ENCODE results near the gene IL6.

Gene IL6

GRCh38 chr7:22730066-22730710 lies 3.2 kb downstream of the IL6 start:
- no peak overlapping the region for H3K27ac ChIP-seq (ENCODE audit: low read depth, low read length)
- H3K27me3 ChIP-seq (ENCODE audit: control insufficient read depth in 1 of 2, insufficient read depth in 2 of 2, low read length in 2 of 2): no peaks in the 10 kb centered on the region
- no peaks in the 10 kb centered on the region for H3K9me3 ChIP-seq (ENCODE audit: low read length)
- peaks cover 23% of the 10 kb centered on the region for H3K4me1 ChIP-seq (ENCODE audit: insufficient read depth, low read length)
- H3K4me3 ChIP-seq (ENCODE audit: low read depth in 1 of 2, low read length in 2 of 2): no peak overlapping the region
- no peaks in the 10 kb centered on the region for H3K36me3 ChIP-seq (ENCODE audit: insufficient read depth, low read length)
- H3K9ac ChIP-seq (ENCODE audit: low read length): no peak overlapping the region

GRCh38 chr7:22730921-22731654 lies 4.1 kb downstream of the IL6 start:
- Histone ChIP-seq H3K27me3 (ENCODE audit: control insufficient read depth in 1 of 2, insufficient read depth in 2 of 2, low read length in 2 of 2) (no peaks in the 10 kb centered on the region), H3K4me3 (ENCODE audit: low read depth in 1 of 2, low read length in 2 of 2) (no peak overlapping the region), H3K36me3 (ENCODE audit: insufficient read depth, low read length) (no peaks in the 10 kb centered on the region), H3K4me1 (ENCODE audit: insufficient read depth, low read length) (peaks cover 16% of the 10 kb centered on the region), H3K27ac (ENCODE audit: low read depth, low read length) (no peak overlapping the region), H3K9me3 (ENCODE audit: low read length) (no peaks in the 10 kb centered on the region), H3K9ac (ENCODE audit: low read length) (no peak overlapping the region)

GRCh38 chr7:22731766-22732165 lies 4.8 kb downstream of the IL6 start:
- H3K4me1 ChIP-seq (ENCODE audit: insufficient read depth, low read length): peaks cover 11% of the 10 kb centered on the region
- H3K36me3 ChIP-seq (ENCODE audit: insufficient read depth, low read length): no peaks in the 10 kb centered on the region
- H3K9me3 ChIP-seq (ENCODE audit: low read length): no peaks in the 10 kb centered on the region
- H3K27me3 ChIP-seq (ENCODE audit: control insufficient read depth in 1 of 2, insufficient read depth in 2 of 2, low read length in 2 of 2): no peaks in the 10 kb centered on the region
- H3K4me3 ChIP-seq (ENCODE audit: low read depth in 1 of 2, low read length in 2 of 2): no peak overlapping the region
- no peak overlapping the region for H3K27ac ChIP-seq (ENCODE audit: low read depth, low read length)
- H3K9ac ChIP-seq (ENCODE audit: low read length): no peak overlapping the region

- Histone ChIP-seq H3K4me3 (ENCODE audit: low read depth in 1 of 2, low read length in 2 of 2) (no peak overlapping the region), H3K4me1 (ENCODE audit: insufficient read depth, low read length) (peaks cover 8% of the 10 kb centered on the region), H3K36me3 (ENCODE audit: insufficient read depth, low read length) (no peaks in the 10 kb centered on the region), H3K27ac (ENCODE audit: low read depth, low read length) (no peak overlapping the region), H3K9ac (ENCODE audit: low read length) (no peak overlapping the region), H3K27me3 (ENCODE audit: control insufficient read depth in 1 of 2, insufficient read depth in 2 of 2, low read length in 2 of 2) (no peaks in the 10 kb centered on the region), H3K9me3 (ENCODE audit: low read length) (no peaks in the 10 kb centered on the region)
Measured at GRCh38 chr7:22732556-22733126, 5.6 kb downstream of the IL6 start.

GRCh38 chr7:22733761-22734160 lies 6.8 kb downstream of the IL6 start:
- Histone ChIP-seq H3K4me3 (ENCODE audit: low read depth in 1 of 2, low read length in 2 of 2) (no peak overlapping the region), H3K27me3 (ENCODE audit: control insufficient read depth in 1 of 2, insufficient read depth in 2 of 2, low read length in 2 of 2) (no peaks in the 10 kb centered on the region), H3K9ac (ENCODE audit: low read length) (no peak overlapping the region), H3K27ac (ENCODE audit: low read depth, low read length) (no peak overlapping the region), H3K36me3 (ENCODE audit: insufficient read depth, low read length) (no peaks in the 10 kb centered on the region), H3K9me3 (ENCODE audit: low read length) (no peaks in the 10 kb centered on the region), H3K4me1 (ENCODE audit: insufficient read depth, low read length) (no peaks in the 10 kb centered on the region)

GRCh38 chr7:22743014-22743413 lies 16.0 kb downstream of the IL6 start:
- Histone ChIP-seq H3K9ac (ENCODE audit: low read length) (no peak overlapping the region), H3K27ac (ENCODE audit: low read depth, low read length) (no peak overlapping the region), H3K4me3 (ENCODE audit: low read depth in 1 of 2, low read length in 2 of 2) (no peak overlapping the region), H3K4me1 (ENCODE audit: insufficient read depth, low read length) (no peaks in the 10 kb centered on the region), H3K36me3 (ENCODE audit: insufficient read depth, low read length) (no peaks in the 10 kb centered on the region), H3K27me3 (ENCODE audit: control insufficient read depth in 1 of 2, insufficient read depth in 2 of 2, low read length in 2 of 2) (no peaks in the 10 kb centered on the region), H3K9me3 (ENCODE audit: low read length) (no peaks in the 10 kb centered on the region)

GRCh38 chr7:22751341-22751740 lies 24.3 kb downstream of the IL6 start:
- Histone ChIP-seq H3K9ac (ENCODE audit: low read length) (no peak overlapping the region), H3K4me3 (ENCODE audit: low read depth in 1 of 2, low read length in 2 of 2) (no peak overlapping the region), H3K9me3 (ENCODE audit: low read length) (no peaks in the 10 kb centered on the region), H3K4me1 (ENCODE audit: insufficient read depth, low read length) (no peaks in the 10 kb centered on the region), H3K27me3 (ENCODE audit: control insufficient read depth in 1 of 2, insufficient read depth in 2 of 2, low read length in 2 of 2) (no peaks in the 10 kb centered on the region), H3K36me3 (ENCODE audit: insufficient read depth, low read length) (no peaks in the 10 kb centered on the region), H3K27ac (ENCODE audit: low read depth, low read length) (no peak overlapping the region)

- Histone ChIP-seq H3K4me1 (ENCODE audit: insufficient read depth, low read length) (no peaks in the 10 kb centered on the region), H3K9me3 (ENCODE audit: low read length) (peaks cover 5% of the 10 kb centered on the region), H3K9ac (ENCODE audit: low read length) (no peak overlapping the region), H3K27me3 (ENCODE audit: control insufficient read depth in 1 of 2, insufficient read depth in 2 of 2, low read length in 2 of 2) (no peaks in the 10 kb centered on the region), H3K4me3 (ENCODE audit: low read depth in 1 of 2, low read length in 2 of 2) (no peak overlapping the region), H3K27ac (ENCODE audit: low read depth, low read length) (no peak overlapping the region), H3K36me3 (ENCODE audit: insufficient read depth, low read length) (no peaks in the 10 kb centered on the region)
Measured at GRCh38 chr7:22757338-22757994, 30.5 kb downstream of the IL6 start.

- H3K9me3 ChIP-seq (ENCODE audit: low read length): peaks cover 5% of the 10 kb centered on the region
Measured at GRCh38 chr7:22758576-22758975, 31.6 kb downstream of the IL6 start.

GRCh38 chr7:22759721-22760120 lies 32.7 kb downstream of the IL6 start:
- H3K36me3 ChIP-seq (ENCODE audit: insufficient read depth, low read length): no peaks in the 10 kb centered on the region
- H3K27ac ChIP-seq (ENCODE audit: low read depth, low read length): no peak overlapping the region
- H3K9ac ChIP-seq (ENCODE audit: low read length): no peak overlapping the region
- H3K27me3 ChIP-seq (ENCODE audit: control insufficient read depth in 1 of 2, insufficient read depth in 2 of 2, low read length in 2 of 2): no peaks in the 10 kb centered on the region
- no peaks in the 10 kb centered on the region for H3K4me1 ChIP-seq (ENCODE audit: insufficient read depth, low read length)
- H3K4me3 ChIP-seq (ENCODE audit: low read depth in 1 of 2, low read length in 2 of 2): no peak overlapping the region
- H3K9me3 ChIP-seq (ENCODE audit: low read length): peaks cover 5% of the 10 kb centered on the region

More at GRCh38 chr7:22758576-22758975, 31.6 kb downstream of the IL6 start:
- Histone ChIP-seq H3K27ac (ENCODE audit: low read depth, low read length) (no peak overlapping the region), H3K9ac (ENCODE audit: low read length) (no peak overlapping the region), H3K27me3 (ENCODE audit: control insufficient read depth in 1 of 2, insufficient read depth in 2 of 2, low read length in 2 of 2) (no peaks in the 10 kb centered on the region), H3K4me3 (ENCODE audit: low read depth in 1 of 2, low read length in 2 of 2) (no peak overlapping the region), H3K4me1 (ENCODE audit: insufficient read depth, low read length) (no peaks in the 10 kb centered on the region), H3K36me3 (ENCODE audit: insufficient read depth, low read length) (no peaks in the 10 kb centered on the region)

GRCh38 chr7:22762866-22763265 lies 35.9 kb downstream of the IL6 start:
- H3K27ac ChIP-seq (ENCODE audit: low read depth, low read length): no peak overlapping the region
- no peaks in the 10 kb centered on the region for H3K4me1 ChIP-seq (ENCODE audit: insufficient read depth, low read length)
- H3K27me3 ChIP-seq (ENCODE audit: control insufficient read depth in 1 of 2, insufficient read depth in 2 of 2, low read length in 2 of 2): no peaks in the 10 kb centered on the region
- H3K9ac ChIP-seq (ENCODE audit: low read length): no peak overlapping the region
- H3K4me3 ChIP-seq (ENCODE audit: low read depth in 1 of 2, low read length in 2 of 2): no peak overlapping the region
- H3K9me3 ChIP-seq (ENCODE audit: low read length): peaks cover 5% of the 10 kb centered on the region
- no peaks in the 10 kb centered on the region for H3K36me3 ChIP-seq (ENCODE audit: insufficient read depth, low read length)

Measured in muscle layer of colon (tissue), 2 donors.